Suprapubic skin (tissue), 4 donors: ENCODE measurements around the gene GNAT2. TPM values are rescaled to one million over a fixed set of nuclear protein-coding genes. Genes with fewer than 3 reads are reported as not detected.

ENCODE experiments used
- DNase-seq, 2 donors: peaks; one replicate each; pipeline ENCODE4 v3.0.0-alpha.2; 2019; ENCODE audit warnings: low spot score in 2 of 2
- H3K27ac ChIP-seq: fragments of 200-600 bp; sonication (generic); one replicate; pipeline ENCODE4 v1.5.1; 2019
- H3K27me3 ChIP-seq: fragments of 200-600 bp; sonication (generic); one replicate; pipeline ENCODE4 v1.5.1; 2019
- H3K36me3 ChIP-seq: fragments of 200-600 bp; sonication (generic); one replicate; pipeline ENCODE4 v1.5.1; 2019
- H3K4me1 ChIP-seq: fragments of 200-600 bp; sonication (generic); one replicate; pipeline ENCODE4 v1.5.1; 2019
- H3K4me3 ChIP-seq: fragments of 200-600 bp; sonication (generic); one replicate; pipeline ENCODE4 v1.5.1; 2019; ENCODE audit warnings: mild to moderate bottlenecking
- H3K9me3 ChIP-seq: fragments of 200-600 bp; sonication (generic); one replicate; pipeline ENCODE4 v1.5.1; 2019
- CTCF ChIP-seq, 2 donors: fragments of 200-600 bp in 1 of 2; fragments of 450-650 bp in 1 of 2; sonication (generic) in 1 of 2; IDR thresholded peaks; one replicate each; pipeline ENCODE4 v1.5.1; 2016 to 2019; ENCODE audit warnings: antibody characterized with exemption in 2 of 2, mild to moderate bottlenecking in 1 of 2, moderate library complexity in 1 of 2
- EP300 ChIP-seq: sonication (generic); formaldehyde crosslinking; IDR thresholded peaks from one replicate; pipeline ENCODE4 v1.6.1; 2017; ENCODE audit warnings: antibody characterized with exemption
- POLR2A ChIP-seq, 2 donors: fragments of 450-650 bp; IDR thresholded peaks; one replicate each; pipeline ENCODE4 v1.6.1; 2017; ENCODE audit warnings: antibody characterized with exemption in 2 of 2, mild to moderate bottlenecking in 2 of 2, moderate library complexity in 2 of 2
- POLR2AphosphoS5 ChIP-seq, 3 donors: sonication (generic); formaldehyde crosslinking; IDR thresholded peaks; one replicate each; pipeline ENCODE4 v1.6.1; 2017; ENCODE audit warnings: antibody characterized with exemption in 3 of 3
- WGBS: methylation state at CpG from one replicate; pipeline ENCODE4 v1.1.5; 2018; 5-methylcytosine and 5-hydroxymethylcytosine counted together
- total RNA-seq, 4 donors: library from RNA; depleted of rRNA; stranded (reverse); fragments of >200 nt; gene quantifications; one replicate each; pipeline ENCODE4 v1.1.0, GENCODE V29; 2016

The GNAT2 gene
- total RNA-seq, 4 donors from 2014 or later: not detected

GRCh38 chr1:109632671-109633346 lies 13.4 kb upstream of the GNAT2 start:
- Histone ChIP-seq H3K27me3 (no peaks in the 10 kb centered on the region), H3K36me3 (peaks cover 35% of the 10 kb centered on the region), H3K4me3 (no peak overlapping the region), H3K4me1 (peaks cover 35% of the 10 kb centered on the region), H3K27ac (no peak overlapping the region), H3K9me3 (no peaks in the 10 kb centered on the region)
- DNase-seq: peak in 1 of 2 donors; percentile 57
- WGBS: 46% methylated on average over 4 of the region's 5 CpGs
- TF ChIP-seq EP300: no peak
- no peak for TF ChIP-seq CTCF (IDR thresholded peaks at IDR 0.05)

- H3K4me1 ChIP-seq: peaks cover 35% of the 10 kb centered on the region
- H3K27me3 ChIP-seq: no peaks in the 10 kb centered on the region
- H3K36me3 ChIP-seq: peaks cover 45% of the 10 kb centered on the region
- TF ChIP-seq EP300: no peak
- TF ChIP-seq POLR2AphosphoS5 (IDR thresholded peaks at IDR 0.05): no peak
- no peak for TF ChIP-seq POLR2A (IDR thresholded peaks at IDR 0.05)
- no peak for TF ChIP-seq CTCF (IDR thresholded peaks at IDR 0.05)
- WGBS: 65% methylated on average over 7 of the region's 16 CpGs
- H3K9me3 ChIP-seq: no peaks in the 10 kb centered on the region
- peak in 1 of 2 donors; percentile 76 for DNase-seq
- no peak overlapping the region for H3K4me3 ChIP-seq
- no peak overlapping the region for H3K27ac ChIP-seq
Measured at GRCh38 chr1:109631513-109632505, 12.4 kb upstream of the GNAT2 start.

GRCh38 chr1:109630898-109631512 lies 11.6 kb upstream of the GNAT2 start:
- Histone ChIP-seq H3K4me3 (no peak overlapping the region), H3K4me1 (peaks cover 27% of the 10 kb centered on the region), H3K27ac (no peak overlapping the region), H3K36me3 (peaks cover 53% of the 10 kb centered on the region), H3K9me3 (no peaks in the 10 kb centered on the region), H3K27me3 (no peaks in the 10 kb centered on the region)
- WGBS: 89% methylated on average over 9 of the region's 14 CpGs
- no peak for DNase-seq
- TF ChIP-seq POLR2AphosphoS5 (IDR thresholded peaks at IDR 0.05) (no peak), EP300 (no peak)

- Histone ChIP-seq H3K27ac (no peak overlapping the region), H3K9me3 (no peaks in the 10 kb centered on the region), H3K36me3 (peaks cover 56% of the 10 kb centered on the region), H3K4me1 (peaks cover 20% of the 10 kb centered on the region), H3K27me3 (no peaks in the 10 kb centered on the region), H3K4me3 (no peak overlapping the region)
- no peak for TF ChIP-seq CTCF (IDR thresholded peaks at IDR 0.05)
- no peak for TF ChIP-seq POLR2A (IDR thresholded peaks at IDR 0.05)
- 78% methylated on average over 22 of the region's 30 CpGs for WGBS
- no peak for DNase-seq
Measured at GRCh38 chr1:109630081-109630897, 10.9 kb upstream of the GNAT2 start.

- Histone ChIP-seq H3K4me3 (no peak overlapping the region), H3K27ac (no peak overlapping the region), H3K9me3 (no peaks in the 10 kb centered on the region), H3K27me3 (no peaks in the 10 kb centered on the region), H3K36me3 (peaks cover 56% of the 10 kb centered on the region), H3K4me1 (peaks cover 19% of the 10 kb centered on the region)
- no peak for DNase-seq
- TF ChIP-seq POLR2A (IDR thresholded peaks at IDR 0.05) (no peak), EP300 (no peak), CTCF (IDR thresholded peaks at IDR 0.05) (no peak), POLR2AphosphoS5 (IDR thresholded peaks at IDR 0.05) (no peak)
- 91% methylated on average over 10 of the region's 10 CpGs for WGBS
Measured at GRCh38 chr1:109629372-109630030, 10.1 kb upstream of the GNAT2 start.
